BE2C (cell line): ENCODE data around the gene MMP11.

ENCODE experiments used
- DNase-seq: peaks from one replicate; pipeline ENCODE4 v3.0.0-alpha.2; 2020
- H3K27me3 ChIP-seq: fragments of 250-450 bp; sonication (Bioruptor Pico); 2 replicates; pipeline ENCODE4 v1.5.1; 2020; ENCODE audit warnings: mild to moderate bottlenecking
- H3K36me3 ChIP-seq: fragments of 250-450 bp; sonication (Bioruptor Pico); 2 replicates; pipeline ENCODE4 v1.5.1; 2020; ENCODE audit warnings: mild to moderate bottlenecking
- H3K4me1 ChIP-seq: fragments of 250-450 bp; sonication (Bioruptor Pico); 2 replicates; pipeline ENCODE4 v1.5.1; 2020
- H3K4me3 ChIP-seq: 2 replicates; pipeline ENCODE4 v1.5.1; 2011; ENCODE audit warnings: low read depth, low read length
- H3K9me3 ChIP-seq: fragments of 250-450 bp; sonication (Bioruptor Pico); 2 replicates; pipeline ENCODE4 v1.5.1; 2020
- CTCF ChIP-seq: IDR thresholded peaks from 2 replicates; pipeline ENCODE4 v1.5.1; 2012; ENCODE audit warnings: mild to moderate bottlenecking, low read depth, low read length

Gene MMP11

DNA sequence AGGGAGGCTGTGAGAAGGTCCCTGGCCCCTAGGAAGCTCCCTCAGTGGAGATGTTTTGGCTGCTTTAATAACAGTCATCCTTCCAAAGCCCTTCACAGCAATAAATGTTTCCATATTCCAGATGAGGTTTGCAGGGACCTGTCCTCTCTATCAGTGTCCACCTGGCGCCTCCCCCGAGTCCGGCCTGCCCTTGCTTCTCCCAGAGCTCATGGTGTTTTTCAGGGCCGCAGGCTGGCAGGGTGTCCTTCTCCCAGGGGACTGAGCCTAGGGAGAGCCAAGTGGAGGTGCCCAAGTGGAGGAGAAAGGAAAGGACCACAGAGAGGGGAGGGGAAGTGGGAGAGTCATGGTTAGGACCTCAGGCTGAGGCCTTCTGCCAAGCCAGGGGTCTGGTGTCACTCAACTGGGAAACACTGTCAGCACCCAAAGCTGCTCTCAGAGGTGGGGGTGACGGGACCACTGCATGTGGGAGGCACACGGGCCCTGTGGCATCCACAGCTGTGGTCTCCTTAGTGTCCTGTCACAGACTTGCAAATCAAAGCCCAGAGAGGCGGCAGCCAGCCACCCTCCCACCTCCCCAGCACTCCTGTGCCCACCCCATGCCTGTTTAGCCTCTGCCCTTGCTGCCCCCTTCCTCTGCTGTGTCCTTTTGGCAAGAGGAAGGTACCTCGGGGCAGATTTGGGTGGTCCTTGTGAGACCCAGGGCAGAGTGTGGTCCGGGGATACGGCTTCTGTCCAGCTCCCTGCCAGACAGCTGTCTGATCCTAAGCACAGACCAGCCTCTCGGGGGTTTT is 59.8 kb downstream of the MMP11 start:
- Histone ChIP-seq H3K4me1 (peaks cover 5% of the 10 kb centered on the region), H3K4me3 (no peak overlapping the region), H3K36me3 (peaks cover 76% of the 10 kb centered on the region), H3K27me3 (no peaks in the 10 kb centered on the region), H3K9me3 (no peaks in the 10 kb centered on the region)
- DNase-seq, result no peak
- no peak for TF ChIP-seq CTCF

GRCh38 chr22:23833017-23833751 is 60.5 kb downstream of the MMP11 start:
- DNase-seq, result no peak
- H3K9me3 ChIP-seq, result no peaks in the 10 kb centered on the region
- no peaks in the 10 kb centered on the region; the same call in 1 of the 2 replicates for H3K4me1 ChIP-seq
- no peaks in the 10 kb centered on the region for H3K27me3 ChIP-seq
- H3K36me3 ChIP-seq, result peaks cover 74% of the 10 kb centered on the region
- no peak overlapping the region for H3K4me3 ChIP-seq
- TF ChIP-seq CTCF, result no peak
